AG09309 (cell line): ENCODE measurements around the gene UMAD1.

Source experiments
- DNase-seq: peaks from one replicate; pipeline ENCODE4 v3.0.0-alpha.2; 2010; ENCODE audit warnings: low read depth
- H3K4me3 ChIP-seq: 2 replicates; pipeline ENCODE4 v1.5.1; 2011; ENCODE audit warnings: mild to moderate bottlenecking, low read depth, low read length, moderate library complexity; ENCODE audit not compliant: control insufficient read depth
- CTCF ChIP-seq: IDR thresholded peaks from 2 replicates; pipeline ENCODE4 v1.5.1; 2011; ENCODE audit warnings: mild to moderate bottlenecking, low read depth, low read length, inconsistent platforms; ENCODE audit not compliant: insufficient read depth, control insufficient read depth; ENCODE audit errors: missing control alignments

The UMAD1 gene

GRCh38 chr7:7869651-7870050 is 229.1 kb downstream of the UMAD1 start:
- TF ChIP-seq CTCF: no peak
- DNase-seq: no peak
- H3K4me3 ChIP-seq: no peak overlapping the region

- no peak overlapping the region for H3K4me3 ChIP-seq
- DNase-seq: no peak
- no peak for TF ChIP-seq CTCF
Observed at GRCh38 chr7:7870555-7870954, 230.0 kb downstream of the UMAD1 start.

GRCh38 chr7:7876419-7876818 is 235.9 kb downstream of the UMAD1 start:
- no peak overlapping the region for H3K4me3 ChIP-seq
- no peak for TF ChIP-seq CTCF
- DNase-seq: no peak

- no peak for DNase-seq
- TF ChIP-seq CTCF: no peak
- no peak overlapping the region for H3K4me3 ChIP-seq
Observed at GRCh38 chr7:7881581-7881980, 241.0 kb downstream of the UMAD1 start.

- DNase-seq: no peak
- no peak for TF ChIP-seq CTCF
- H3K4me3 ChIP-seq: no peak overlapping the region
Observed at GRCh38 chr7:7882888-7883287, 242.3 kb downstream of the UMAD1 start.

GRCh38 chr7:7883394-7883793 is 242.8 kb downstream of the UMAD1 start:
- H3K4me3 ChIP-seq: no peak overlapping the region
- no peak for TF ChIP-seq CTCF
- no peak for DNase-seq

- no peak for TF ChIP-seq CTCF
- H3K4me3 ChIP-seq: no peak overlapping the region
- DNase-seq: peak; percentile 1
Observed at GRCh38 chr7:7884855-7885254, 244.3 kb downstream of the UMAD1 start.
